B cell (primary cell): Measurements from ENCODE around the gene ATG7. TPM values are rescaled to one million over a fixed set of nuclear protein-coding genes. Genes with fewer than 3 reads are reported as not detected.

Experiments
- ATAC-seq: fragments of 200-7000 bp; cut with Tn5 transposase; one replicate; pipeline ENCODE4 v1.10.0; 2021; ENCODE audit warnings: low read depth, mild to moderate bottlenecking, moderate number of reproducible peaks, moderate library complexity
- CTCF ChIA-PET: fragments of 350-600 bp; sonication (Branson Sonifier 250); formaldehyde crosslinking; loops from one replicate; lab custom pipeline; 2021; ENCODE audit warnings: antibody characterized with exemption, inconsistent platforms; lab: Charles Lee
- POLR2A ChIA-PET: fragments of 350-600 bp; sonication (Branson Sonifier 250); formaldehyde crosslinking; loops from one replicate; lab custom pipeline; 2021; ENCODE audit warnings: antibody characterized with exemption; lab: Charles Lee
- DNase-seq: peaks from one replicate; pipeline ENCODE4 v3.0.0; 2013
- H2AFZ ChIP-seq: 2 replicates; pipeline ENCODE4 v1.6.1; 2012; ENCODE audit warnings: mild to moderate bottlenecking, low read depth, low read length; ENCODE audit not compliant: insufficient read depth, poor library complexity, severe bottlenecking
- H3K27ac ChIP-seq, 2 donors: 1 replicate in 1 of 2; 2 replicates in 1 of 2; pipeline ENCODE4 v1.5.1; 2012 to 2013; ENCODE audit warnings: low read length in 2 of 2, mild to moderate bottlenecking in 2 of 2, moderate library complexity in 1 of 2
- H3K27me3 ChIP-seq, 4 experiments: fragments of 200-600 bp in 1 of 4; sonication (generic) in 1 of 4; replicated peaks in 1 of 4; 1 replicate in 2 of 4; 2 replicates in 2 of 4; pipeline versions ENCODE4 v1.6.1 to v1.7.0; 2013 to 2016; ENCODE audit warnings: low read length in 3 of 4, mild to moderate bottlenecking in 2 of 4, mixed read lengths in 1 of 4, moderate library complexity in 1 of 4; ENCODE audit not compliant: insufficient read depth in 4 of 4, control insufficient read depth in 3 of 4; ENCODE audit errors: control extremely low read depth in 1 of 4
- H3K36me3 ChIP-seq, 2 experiments: replicated peaks in 1 of 2; 1 replicate in 1 of 2; 2 replicates in 1 of 2; pipeline versions ENCODE4 v1.6.1 to v1.7.1; 2013; ENCODE audit warnings: low read length in 1 of 2; ENCODE audit not compliant: insufficient read depth in 2 of 2, control insufficient read depth in 1 of 2; ENCODE audit errors: control extremely low read depth in 1 of 2, extremely low read depth in 1 of 2
- H3K4me1 ChIP-seq, 2 donors: fragments of 200-600 bp in 1 of 2; sonication (generic) in 1 of 2; 1 replicate in 1 of 2; 2 replicates in 1 of 2; pipeline versions ENCODE4 v1.5.1 to v1.6.1; 2013 to 2017; ENCODE audit warnings: low read length in 2 of 2; ENCODE audit not compliant: control insufficient read depth in 2 of 2, insufficient read depth in 2 of 2
- H3K4me2 ChIP-seq: replicated peaks from 2 replicates; pipeline ENCODE3; 2012; ENCODE audit warnings: mild to moderate bottlenecking, low read depth, low read length; ENCODE audit not compliant: poor library complexity, severe bottlenecking
- H3K4me3 ChIP-seq, 5 experiments: fragments of 200-600 bp in 1 of 5; sonication (generic) in 1 of 5; 1 replicate in 3 of 5; 2 replicates in 2 of 5; pipeline versions ENCODE4 v1.5.1 to v1.7.0; 2011 to 2016; ENCODE audit warnings: low read length in 4 of 5, mild to moderate bottlenecking in 4 of 5, low read depth in 2 of 5, control low read depth in 1 of 5, moderate library complexity in 1 of 5; ENCODE audit not compliant: insufficient read depth in 1 of 5; ENCODE audit errors: control extremely low read depth in 1 of 5, extremely low read depth in 1 of 5
- H3K79me2 ChIP-seq: fragments of 200-600 bp; sonication (generic); one replicate; pipeline ENCODE4 v1.6.0; 2016; ENCODE audit warnings: low read length; ENCODE audit not compliant: control insufficient read depth, insufficient read depth
- H3K9ac ChIP-seq: fragments of 200-600 bp; sonication (generic); 2 replicates; pipeline ENCODE4 v1.6.1; 2017; ENCODE audit warnings: mild to moderate bottlenecking, low read length, moderate library complexity
- H3K9me3 ChIP-seq, 3 donors: one replicate each; pipeline versions ENCODE4 v1.6.1 to v1.7.1; 2013; ENCODE audit warnings: low read length in 2 of 3; ENCODE audit not compliant: control insufficient read depth in 2 of 3, insufficient read depth in 1 of 3; ENCODE audit errors: control extremely low read depth in 1 of 3
- H4K20me1 ChIP-seq: 2 replicates; pipeline ENCODE4 v1.6.0; 2012; ENCODE audit warnings: mild to moderate bottlenecking, low read length; ENCODE audit not compliant: insufficient read depth, control insufficient read depth, poor library complexity, severe bottlenecking
- H3K27ac Mint-ChIP-seq: one replicate; pipeline ENCODE4 v1.8.0; 2021; ENCODE audit warnings: mixed read lengths
- H3K27me3 Mint-ChIP-seq: one replicate; pipeline ENCODE4 v1.8.0; 2021; ENCODE audit warnings: mixed read lengths
- H3K4me1 Mint-ChIP-seq: one replicate; pipeline ENCODE4 v1.8.0; 2021; ENCODE audit warnings: mixed read lengths
- H3K4me3 Mint-ChIP-seq: one replicate; pipeline ENCODE4 v1.8.0; 2021; ENCODE audit warnings: mixed read lengths
- H3K9me3 Mint-ChIP-seq: one replicate; pipeline ENCODE4 v1.8.0; 2022; ENCODE audit warnings: mixed read lengths; ENCODE audit not compliant: insufficient read depth
- EZH2 ChIP-seq: IDR thresholded peaks from 2 replicates; pipeline ENCODE4 v1.6.1; 2012; ENCODE audit warnings: borderline replicate concordance, low read depth, mild to moderate bottlenecking, moderate library complexity, low read length; ENCODE audit not compliant: insufficient read depth, poor library complexity, severe bottlenecking
- WGBS: methylation state at CpG from one replicate; pipeline ENCODE4 v1.1.5; 2013; ENCODE audit warnings: missing lambda C conversion rate; ENCODE audit not compliant: insufficient coverage; 5-methylcytosine and 5-hydroxymethylcytosine counted together
- intact Hi-C: fragments of 100-400 bp; cut with micrococcal nuclease; formaldehyde crosslinking; loops from one replicate; pipeline ENCODE4 v1.10.0; 2022
- polyA plus RNA-seq: library from polyadenylated mRNA; depleted of rRNA; stranded (reverse); fragments of >200 nt; gene quantifications from 2 replicates; pipeline ENCODE4 v1.2.3, GENCODE V29; 2012
- total RNA-seq, 2 donors: library from RNA; stranded (reverse); fragments of 120-200 nt in 1 of 2; gene quantifications; 1 replicate in 1 of 2; 2 replicates in 1 of 2; pipeline versions ENCODE4 v1.2.3 to v1.2.4, GENCODE V29; 2013 to 2022
- TF ChIP-seq, protein P1 (sequence below): fragments of 200-600 bp; IDR thresholded peaks from one replicate; pipeline ENCODE4 v1.8.0; 2022; ENCODE audit warnings: antibody characterized with exemption, mild to moderate bottlenecking

Gene ATG7
- total and polyA plus RNA-seq, 2 donors (not counting 1 experiment from before 2014, with no cell fraction given), result 13.9 to 66.4 TPM

GRCh38 chr3:11385891-11386290 lies 113.7 kb downstream of the ATG7 start:
- POLR2A ChIA-PET, result no interaction called here
- no peak overlapping the region for H3K4me2 ChIP-seq
- H3K79me2 ChIP-seq, result no peaks in the 10 kb centered on the region
- H3K9me3 ChIP-seq, result no peaks in the 10 kb centered on the region
- H3K4me3 ChIP-seq, result no peak overlapping the region
- Mint-ChIP-seq H3K27ac (no peak overlapping the region), H3K9me3 (no peaks in the 10 kb centered on the region), H3K4me1 (no peaks in the 10 kb centered on the region), H3K27me3 (no peaks in the 10 kb centered on the region), H3K4me3 (no peak overlapping the region)
- TF ChIP-seq, protein P1, sequence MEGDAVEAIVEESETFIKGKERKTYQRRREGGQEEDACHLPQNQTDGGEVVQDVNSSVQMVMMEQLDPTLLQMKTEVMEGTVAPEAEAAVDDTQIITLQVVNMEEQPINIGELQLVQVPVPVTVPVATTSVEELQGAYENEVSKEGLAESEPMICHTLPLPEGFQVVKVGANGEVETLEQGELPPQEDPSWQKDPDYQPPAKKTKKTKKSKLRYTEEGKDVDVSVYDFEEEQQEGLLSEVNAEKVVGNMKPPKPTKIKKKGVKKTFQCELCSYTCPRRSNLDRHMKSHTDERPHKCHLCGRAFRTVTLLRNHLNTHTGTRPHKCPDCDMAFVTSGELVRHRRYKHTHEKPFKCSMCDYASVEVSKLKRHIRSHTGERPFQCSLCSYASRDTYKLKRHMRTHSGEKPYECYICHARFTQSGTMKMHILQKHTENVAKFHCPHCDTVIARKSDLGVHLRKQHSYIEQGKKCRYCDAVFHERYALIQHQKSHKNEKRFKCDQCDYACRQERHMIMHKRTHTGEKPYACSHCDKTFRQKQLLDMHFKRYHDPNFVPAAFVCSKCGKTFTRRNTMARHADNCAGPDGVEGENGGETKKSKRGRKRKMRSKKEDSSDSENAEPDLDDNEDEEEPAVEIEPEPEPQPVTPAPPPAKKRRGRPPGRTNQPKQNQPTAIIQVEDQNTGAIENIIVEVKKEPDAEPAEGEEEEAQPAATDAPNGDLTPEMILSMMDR, result no peak
- no peak for TF ChIP-seq EZH2
- no peak for DNase-seq
- H4K20me1 ChIP-seq, result no peaks in the 10 kb centered on the region
- no peaks in the 10 kb centered on the region for H3K4me1 ChIP-seq
- intact Hi-C loops, result no loop called here
- H3K36me3 ChIP-seq, result peaks cover 3 to 21% of the 10 kb centered on the region in 2 experiments
- no peak for ATAC-seq
- WGBS, result 100% methylated on average over 2 of the region's 4 CpGs
- H3K9ac ChIP-seq, result no peak overlapping the region
- H2AFZ ChIP-seq, result no peak overlapping the region
- CTCF ChIA-PET, result no interaction called here
- no peak overlapping the region for H3K27ac ChIP-seq
- no peaks in the 10 kb centered on the region for H3K27me3 ChIP-seq

- Histone ChIP-seq H4K20me1 (no peaks in the 10 kb centered on the region), H3K27ac (no peak overlapping the region), H3K4me1 (no peaks in the 10 kb centered on the region), H3K27me3 (no peaks in the 10 kb centered on the region), H3K4me3 (no peak overlapping the region), H3K9ac (no peak overlapping the region), H3K36me3 (peaks cover 0 to 21% of the 10 kb centered on the region in 2 experiments), H3K79me2 (no peaks in the 10 kb centered on the region), H2AFZ (no peak overlapping the region), H3K4me2 (no peak overlapping the region), H3K9me3 (no peaks in the 10 kb centered on the region)
- Mint-ChIP-seq H3K4me3 (no peak overlapping the region), H3K27ac (no peak overlapping the region), H3K9me3 (no peaks in the 10 kb centered on the region), H3K4me1 (peaks cover 2% of the 10 kb centered on the region), H3K27me3 (no peaks in the 10 kb centered on the region)
- ATAC-seq, result no peak
- TF ChIP-seq, protein P1, result no peak
- no peak for DNase-seq
- 100% methylated on average over 1 of the region's 2 CpGs for WGBS
- ChIA-PET CTCF (no interaction called here), POLR2A (no interaction called here)
- intact Hi-C loops, result no loop called here
These were observed 114.4 kb downstream of the ATG7 start for GRCh38 chr3:11386465-11387113.
